Neural progenitor cell (in vitro differentiated cells): ENCODE measurements around the gene CYBC1. TPM values are rescaled to one million over a fixed set of nuclear protein-coding genes. Genes with fewer than 3 reads are reported as not detected.

Source experiments
- DNase-seq: peaks from one replicate; pipeline ENCODE4 v3.0.0-alpha.2; 2016; ENCODE audit warnings: low spot score
- H2AFZ ChIP-seq: fragments of 200-600 bp; sonication (generic); replicated peaks from 2 replicates; pipeline ENCODE4 v1.6.1; 2016; ENCODE audit warnings: antibody characterized with exemption
- H3F3A ChIP-seq: fragments of 200-600 bp; sonication (generic); 2 replicates; pipeline ENCODE4 v1.6.1; 2016; ENCODE audit warnings: antibody characterized with exemption, low read depth
- H3K27ac ChIP-seq: fragments of 200-600 bp; sonication (generic); 2 replicates; pipeline ENCODE4 v1.5.1; 2016; ENCODE audit warnings: mild to moderate bottlenecking
- H3K27me3 ChIP-seq: fragments of 200-600 bp; sonication (generic); 2 replicates; pipeline ENCODE4 v1.6.1; 2016; ENCODE audit warnings: mild to moderate bottlenecking, moderate library complexity
- H3K36me3 ChIP-seq: fragments of 200-600 bp; sonication (generic); 2 replicates; pipeline ENCODE4 v1.5.1; 2016
- H3K4me1 ChIP-seq: fragments of 200-600 bp; sonication (generic); 2 replicates; pipeline ENCODE4 v1.6.1; 2016; ENCODE audit warnings: mixed run types
- H3K4me2 ChIP-seq: fragments of 200-600 bp; sonication (generic); 2 replicates; pipeline ENCODE4 v1.6.1; 2016
- H3K4me3 ChIP-seq: fragments of 200-600 bp; sonication (generic); 2 replicates; pipeline ENCODE4 v1.5.1; 2016
- H3K79me2 ChIP-seq: fragments of 200-600 bp; sonication (generic); 2 replicates; pipeline ENCODE4 v1.6.1; 2016; ENCODE audit warnings: low read depth
- H3K9ac ChIP-seq: fragments of 200-600 bp; sonication (generic); 2 replicates; pipeline ENCODE4 v1.6.1; 2016
- H3K9me3 ChIP-seq: fragments of 200-600 bp; sonication (generic); 2 replicates; pipeline ENCODE4 v1.5.1; 2016; ENCODE audit warnings: low read depth
- H4K20me1 ChIP-seq: fragments of 200-600 bp; sonication (generic); 2 replicates; pipeline ENCODE4 v1.6.1; 2016; ENCODE audit warnings: low read depth
- H3K27ac Mint-ChIP-seq: 3 replicates; pipeline ENCODE4 v1.8.0; 2021; ENCODE audit warnings: mixed read lengths
- H3K27me3 Mint-ChIP-seq: 2 replicates; pipeline ENCODE4 v1.8.0; 2022; ENCODE audit warnings: low read depth, mild to moderate bottlenecking, inconsistent platforms, moderate library complexity, mixed read lengths; ENCODE audit not compliant: insufficient read depth
- H3K36me3 Mint-ChIP-seq: 3 replicates; pipeline ENCODE4 v1.8.0; 2021; ENCODE audit warnings: mixed read lengths
- H3K4me1 Mint-ChIP-seq: 3 replicates; pipeline ENCODE4 v1.8.0; 2021; ENCODE audit warnings: mixed read lengths
- H3K4me3 Mint-ChIP-seq: 3 replicates; pipeline ENCODE4 v1.8.0; 2021; ENCODE audit warnings: mild to moderate bottlenecking, moderate library complexity, mixed read lengths
- H3K9me3 Mint-ChIP-seq: 3 replicates; pipeline ENCODE4 v1.8.0; 2020; ENCODE audit warnings: mixed read lengths
- CTCF ChIP-seq: fragments of 200-600 bp; sonication (generic); IDR thresholded peaks from 2 replicates; pipeline ENCODE4 v1.5.1; 2017; ENCODE audit warnings: antibody characterized with exemption, mild to moderate bottlenecking
- EZH2 ChIP-seq: fragments of 200-600 bp; sonication (generic); IDR thresholded peaks from 2 replicates; pipeline ENCODE4 v1.6.1; 2017; ENCODE audit warnings: antibody characterized with exemption, mild to moderate bottlenecking, moderate library complexity
- EZH2phosphoT487 ChIP-seq: fragments of 200-600 bp; sonication (generic); IDR thresholded peaks from 2 replicates; pipeline ENCODE4 v1.6.1; 2017; ENCODE audit warnings: antibody characterized with exemption
- total RNA-seq: library from RNA; depleted of rRNA; stranded (reverse); fragments of >200 nt; gene quantifications from 2 replicates; pipeline ENCODE4 v1.2.3, GENCODE V29; 2015; ENCODE audit warnings: low replicate concordance

CYBC1 gene
- total RNA-seq, 1 donor from 2014 or later, result 75.1 TPM

- H3K27ac Mint-ChIP-seq, result no peak overlapping the region
- peaks cover 2% of the 10 kb centered on the region for H3K27me3 Mint-ChIP-seq
Observed at GRCh38 chr17:82452162-82452561, 1.6 kb upstream of the CYBC1 start.

GRCh38 chr17:82449883-82450356, 632 bp downstream of the CYBC1 start:
- H2AFZ ChIP-seq, result peak overlapping the region; percentile 90
- peaks cover 15% of the 10 kb centered on the region for H3K4me1 Mint-ChIP-seq

More at GRCh38 chr17:82452162-82452561, 1.6 kb upstream of the CYBC1 start:
- Histone ChIP-seq H3K27ac (no peak overlapping the region), H3K36me3 (no peaks in the 10 kb centered on the region), H3K4me3 (no peak overlapping the region), H3K4me1 (peaks cover 7% of the 10 kb centered on the region), H3K27me3 (no peaks in the 10 kb centered on the region), H3K9me3 (no peaks in the 10 kb centered on the region), H3K4me2 (no peak overlapping the region), H3F3A (peaks cover 5% of the 10 kb centered on the region), H3K79me2 (peaks cover 26% of the 10 kb centered on the region), H4K20me1 (peaks cover 12% of the 10 kb centered on the region), H2AFZ (no peak overlapping the region), H3K9ac (no peak overlapping the region)
- Mint-ChIP-seq H3K4me1 (peaks cover 16% of the 10 kb centered on the region), H3K4me3 (peak overlapping the region; percentile 89), H3K36me3 (peaks cover 2% of the 10 kb centered on the region), H3K9me3 (peaks cover 14% of the 10 kb centered on the region)
- TF ChIP-seq EZH2 (no peak), EZH2phosphoT487 (no peak), CTCF (no peak)
- no peak for DNase-seq

GRCh38 chr17:82449131-82449882, 1.2 kb downstream of the CYBC1 start:
- TF ChIP-seq CTCF, result no peak
- TF ChIP-seq EZH2, result no peak
- no peak for TF ChIP-seq EZH2phosphoT487
- peak; percentile 27 for DNase-seq

More at GRCh38 chr17:82449883-82450356, 632 bp downstream of the CYBC1 start:
- Histone ChIP-seq H3F3A (peaks cover 5% of the 10 kb centered on the region), H3K9me3 (no peaks in the 10 kb centered on the region), H3K4me3 (peak overlapping the region; percentile 97), H3K79me2 (peaks cover 26% of the 10 kb centered on the region), H3K9ac (peak overlapping the region; percentile 80), H3K27me3 (no peaks in the 10 kb centered on the region), H4K20me1 (peaks cover 12% of the 10 kb centered on the region), H3K4me1 (peaks cover 7% of the 10 kb centered on the region), H3K36me3 (no peaks in the 10 kb centered on the region), H3K4me2 (peak overlapping the region; percentile 89), H3K27ac (no peak overlapping the region)
- no peaks in the 10 kb centered on the region for H3K36me3 Mint-ChIP-seq
- DNase-seq, result no peak
- peaks cover 2% of the 10 kb centered on the region for H3K27me3 Mint-ChIP-seq
- TF ChIP-seq EZH2 (no peak), CTCF (no peak), EZH2phosphoT487 (no peak)
- peak overlapping the region; percentile 89 for H3K4me3 Mint-ChIP-seq
- peak overlapping the region; percentile 48 for H3K27ac Mint-ChIP-seq
- H3K9me3 Mint-ChIP-seq, result peaks cover 14% of the 10 kb centered on the region

More at GRCh38 chr17:82449131-82449882, 1.2 kb downstream of the CYBC1 start:
- H3K4me3 ChIP-seq, result peak overlapping the region; percentile 97
- H3K36me3 Mint-ChIP-seq, result no peaks in the 10 kb centered on the region
- no peak overlapping the region for H2AFZ ChIP-seq
- peaks cover 5% of the 10 kb centered on the region for H3F3A ChIP-seq
- no peak overlapping the region for H3K27ac ChIP-seq
- H3K79me2 ChIP-seq, result peaks cover 26% of the 10 kb centered on the region
- H3K4me3 Mint-ChIP-seq, result peak overlapping the region; percentile 89
- peak overlapping the region; percentile 89 for H3K4me2 ChIP-seq
- H3K9me3 ChIP-seq, result no peaks in the 10 kb centered on the region
- H3K9ac ChIP-seq, result peak overlapping the region; percentile 80
- peaks cover 12% of the 10 kb centered on the region for H3K9me3 Mint-ChIP-seq
- peaks cover 7% of the 10 kb centered on the region for H3K4me1 ChIP-seq
- H3K4me1 Mint-ChIP-seq, result peaks cover 15% of the 10 kb centered on the region
- H3K27me3 ChIP-seq, result no peaks in the 10 kb centered on the region
- H3K27ac Mint-ChIP-seq, result peak overlapping the region; percentile 48
- no peaks in the 10 kb centered on the region for H3K36me3 ChIP-seq
- H4K20me1 ChIP-seq, result peaks cover 12% of the 10 kb centered on the region
- H3K27me3 Mint-ChIP-seq, result peaks cover 2% of the 10 kb centered on the region
